ENCODE data around the gene FAM219A.

DNA sequence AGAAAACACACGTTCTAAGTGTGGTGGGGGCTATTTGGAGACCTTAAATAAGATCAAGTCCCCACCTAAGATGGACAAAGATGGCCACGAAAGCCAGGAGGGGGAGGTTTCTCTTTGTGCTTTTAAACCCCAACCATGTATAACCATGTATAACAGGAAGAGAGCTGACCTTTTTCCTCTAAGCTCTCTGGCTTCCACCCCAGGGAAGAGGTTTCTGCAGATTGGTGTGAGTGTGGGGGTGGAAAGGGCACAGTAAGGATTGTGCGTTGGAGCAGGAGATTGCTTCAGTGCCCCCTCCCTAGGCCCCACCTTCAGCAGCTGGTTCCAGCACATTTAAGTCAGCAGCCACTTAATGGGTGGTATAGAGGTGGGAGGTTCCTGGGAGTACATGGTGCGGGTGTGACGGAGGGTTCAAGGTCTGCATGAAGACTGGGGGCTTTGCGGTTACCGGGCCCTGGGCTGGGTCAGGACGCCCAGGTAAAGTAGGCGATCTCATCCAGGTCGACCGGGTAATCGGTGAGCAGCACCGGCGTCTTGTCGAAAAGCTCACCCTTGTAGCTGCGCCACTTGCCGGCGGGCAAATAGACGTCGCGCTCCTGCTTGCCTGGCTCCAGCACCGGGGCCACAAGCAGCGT lies 87.9 kb downstream of the FAM219A start:
- TF ChIP-seq, protein P1, sequence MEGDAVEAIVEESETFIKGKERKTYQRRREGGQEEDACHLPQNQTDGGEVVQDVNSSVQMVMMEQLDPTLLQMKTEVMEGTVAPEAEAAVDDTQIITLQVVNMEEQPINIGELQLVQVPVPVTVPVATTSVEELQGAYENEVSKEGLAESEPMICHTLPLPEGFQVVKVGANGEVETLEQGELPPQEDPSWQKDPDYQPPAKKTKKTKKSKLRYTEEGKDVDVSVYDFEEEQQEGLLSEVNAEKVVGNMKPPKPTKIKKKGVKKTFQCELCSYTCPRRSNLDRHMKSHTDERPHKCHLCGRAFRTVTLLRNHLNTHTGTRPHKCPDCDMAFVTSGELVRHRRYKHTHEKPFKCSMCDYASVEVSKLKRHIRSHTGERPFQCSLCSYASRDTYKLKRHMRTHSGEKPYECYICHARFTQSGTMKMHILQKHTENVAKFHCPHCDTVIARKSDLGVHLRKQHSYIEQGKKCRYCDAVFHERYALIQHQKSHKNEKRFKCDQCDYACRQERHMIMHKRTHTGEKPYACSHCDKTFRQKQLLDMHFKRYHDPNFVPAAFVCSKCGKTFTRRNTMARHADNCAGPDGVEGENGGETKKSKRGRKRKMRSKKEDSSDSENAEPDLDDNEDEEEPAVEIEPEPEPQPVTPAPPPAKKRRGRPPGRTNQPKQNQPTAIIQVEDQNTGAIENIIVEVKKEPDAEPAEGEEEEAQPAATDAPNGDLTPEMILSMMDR (IDR thresholded peaks at IDR 0.05) = no peak
- no peak for TF ChIP-seq POLR2A (IDR thresholded peaks at IDR 0.05)
